Fibroblast of skin of left quadriceps (primary cell): ENCODE data around the gene TLCD3A.
"Not testable (repeated sequence)": the region's sequence is repeated elsewhere in the genome, so short reads cannot be mapped to it uniquely, and the experiment has no call there.

Source experiments
- DNase-seq, 2 experiments: peaks; one replicate each; pipeline ENCODE4 v3.0.0-alpha.2; 2013; ENCODE audit warnings: low read depth in 2 of 2

Gene TLCD3A

DNA sequence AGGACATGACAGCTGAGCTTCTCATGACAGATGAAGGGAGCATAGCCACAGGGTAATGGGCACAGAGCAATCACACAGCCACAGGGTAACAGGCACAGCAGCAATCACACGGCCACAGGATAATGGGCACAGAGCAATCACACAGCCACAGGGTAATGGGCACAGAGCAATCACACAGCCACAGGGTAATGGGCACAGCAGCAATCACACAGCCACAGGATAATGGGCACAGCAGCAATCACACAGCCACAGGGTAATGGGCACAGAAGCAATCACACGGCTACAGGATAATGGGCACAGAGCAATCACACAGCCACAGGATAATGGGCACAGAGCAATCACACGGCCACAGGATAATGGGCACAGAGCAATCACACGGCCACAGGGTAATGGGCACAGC is 16.2 kb downstream of the TLCD3A start:
- not testable (repeated sequence) for DNase-seq

DNA sequence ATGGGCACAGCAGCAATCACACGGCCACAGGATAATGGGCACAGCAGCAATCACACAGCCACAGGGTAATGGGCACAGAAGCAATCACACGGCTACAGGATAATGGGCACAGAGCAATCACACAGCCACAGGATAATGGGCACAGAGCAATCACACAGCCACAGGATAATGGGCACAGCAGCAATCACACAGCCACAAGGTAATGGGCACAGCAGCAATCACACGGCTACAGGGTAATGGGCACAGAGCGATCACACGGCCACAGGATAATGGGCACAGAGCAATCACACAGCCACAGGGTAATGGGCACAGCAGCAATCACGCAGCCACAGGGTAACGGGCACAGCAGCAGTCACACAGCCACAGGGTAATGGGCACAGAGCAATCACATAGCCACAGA is 17.0 kb downstream of the TLCD3A start:
- not testable (repeated sequence) for DNase-seq

DNA sequence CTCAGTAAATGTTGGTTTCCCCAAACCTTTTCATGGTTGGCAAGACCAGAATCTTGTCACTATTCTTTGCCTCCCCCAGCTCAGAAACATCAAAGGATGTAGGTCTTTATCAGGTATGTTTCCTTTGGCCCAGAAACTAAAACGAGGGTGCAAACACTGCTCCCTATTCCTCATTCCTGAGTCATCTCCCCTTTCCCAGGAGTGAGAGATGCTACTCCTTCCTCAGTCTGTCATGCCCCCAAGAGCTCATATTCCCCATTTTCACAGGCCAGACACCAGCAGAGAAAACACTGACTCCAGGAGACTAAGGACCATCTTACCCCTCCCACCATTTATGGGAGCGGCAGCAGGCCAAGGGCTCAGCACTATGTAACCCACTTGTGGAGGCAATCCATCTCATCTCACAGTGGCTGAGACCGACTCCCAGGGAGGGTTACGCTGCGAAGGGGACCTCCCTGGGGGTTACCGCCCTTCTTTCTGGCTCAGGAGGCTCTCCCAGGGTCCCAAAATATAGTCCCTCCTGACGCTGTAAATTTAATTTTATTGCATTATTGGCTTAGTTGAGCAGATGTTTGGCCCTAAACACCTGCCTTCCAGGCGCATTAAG is 18.1 kb downstream of the TLCD3A start:
- DNase-seq, result no peak

DNA sequence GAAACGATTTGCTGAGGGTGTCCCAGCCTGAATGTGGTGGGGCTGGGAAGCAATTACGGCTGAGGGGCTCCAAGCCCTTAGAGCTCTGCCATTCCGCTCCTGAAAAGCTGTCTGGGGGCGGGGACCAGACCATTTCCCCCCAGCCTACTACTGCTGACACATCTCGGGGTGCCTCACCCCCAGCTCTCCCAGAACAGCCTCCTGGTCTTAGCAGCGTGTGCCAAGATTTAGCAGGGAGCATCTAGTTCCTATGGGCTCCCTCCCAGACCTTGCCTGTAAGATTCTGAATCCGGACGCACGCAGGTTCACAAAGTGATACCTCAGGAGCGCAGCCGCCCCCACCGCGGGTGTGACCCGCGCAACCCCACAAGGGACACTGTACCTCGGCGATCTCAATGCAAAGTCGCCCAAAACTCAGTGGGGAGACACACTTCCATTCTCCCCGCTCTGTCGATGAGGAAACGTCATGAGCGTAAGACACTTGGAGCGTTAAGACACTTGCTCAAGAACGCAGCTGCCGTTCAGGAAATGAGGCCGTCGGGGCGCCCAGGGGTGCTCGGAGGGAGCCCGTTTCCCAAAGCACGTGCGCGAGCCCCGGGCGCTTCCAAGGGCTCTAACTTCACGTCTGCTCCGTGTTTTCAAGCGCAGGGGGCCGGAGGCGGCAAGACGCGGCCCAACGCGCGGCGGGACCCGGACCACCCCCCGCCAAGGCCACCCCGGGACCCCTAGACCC is 19.0 kb downstream of the TLCD3A start:
- DNase-seq, result peak in 1 of 2 experiments; percentile 4

DNA sequence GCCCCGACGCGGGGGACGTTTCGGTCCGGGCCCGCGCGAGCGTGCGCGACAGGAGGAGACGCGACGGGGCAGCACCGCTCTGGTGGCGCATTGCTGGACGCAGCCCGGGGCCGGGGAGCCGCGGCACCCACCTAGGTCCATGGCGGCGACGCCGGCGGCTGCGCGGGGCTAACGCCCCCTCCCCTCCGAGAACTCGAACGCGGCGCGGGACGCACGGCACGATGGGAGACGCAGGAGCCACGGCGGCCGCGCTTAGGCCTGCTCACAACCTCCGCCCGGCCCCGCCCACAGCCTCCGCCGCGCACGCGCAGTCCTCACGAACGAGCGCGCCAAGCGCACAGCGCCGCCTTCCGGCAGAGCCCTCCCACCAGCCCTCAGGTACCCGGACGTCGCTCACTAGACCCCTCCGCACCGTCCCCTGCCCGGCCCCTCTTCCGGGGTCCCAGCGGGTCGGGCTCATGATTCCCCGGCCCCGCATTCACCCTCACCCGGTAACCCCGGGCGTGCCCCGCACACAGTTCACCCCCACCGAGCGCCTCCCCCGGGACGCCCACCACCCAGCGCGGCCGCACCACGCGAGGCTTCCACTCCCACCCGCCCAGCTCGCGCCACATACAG is 19.7 kb downstream of the TLCD3A start, which contains the start of gene GEMIN4:
Gene GEMIN4 (minus strand): TSS at position 263 of the 618 bp plus-strand sequence. CDS start 122 bp downstream, at position 141.
- peak; percentile 67 to 69 for DNase-seq

DNA sequence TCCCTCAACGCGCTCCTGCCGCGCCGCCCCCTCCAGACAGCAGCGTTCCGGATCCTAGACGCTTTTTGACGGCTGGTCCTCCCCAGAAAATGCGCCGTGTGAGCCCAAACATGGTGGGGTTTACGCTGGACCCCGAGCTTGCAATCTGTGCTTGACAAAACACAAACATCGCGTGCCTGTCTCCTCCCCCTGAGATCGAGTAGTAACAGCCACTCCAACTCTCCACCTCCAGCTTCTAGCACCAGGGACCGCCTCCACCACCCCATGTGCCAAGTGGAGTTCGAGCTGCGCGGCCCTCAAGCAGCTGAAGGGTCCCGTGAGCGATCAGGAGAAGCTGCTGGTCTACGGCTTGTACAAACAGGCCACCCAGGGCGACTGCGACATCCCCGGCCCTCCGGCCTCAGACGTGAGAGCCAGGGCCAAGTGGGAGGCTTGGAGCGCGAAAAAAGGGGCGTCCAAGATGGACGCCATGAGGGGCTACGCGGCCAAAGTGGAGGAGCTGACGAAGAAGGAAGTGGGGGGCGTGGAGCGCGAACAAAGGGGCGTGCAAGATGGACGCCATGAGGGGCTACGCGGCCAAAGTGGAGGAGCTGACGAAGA is 20.3 kb downstream of the TLCD3A start:
- peak in 1 of 2 experiments; percentile 29 for DNase-seq

DNA sequence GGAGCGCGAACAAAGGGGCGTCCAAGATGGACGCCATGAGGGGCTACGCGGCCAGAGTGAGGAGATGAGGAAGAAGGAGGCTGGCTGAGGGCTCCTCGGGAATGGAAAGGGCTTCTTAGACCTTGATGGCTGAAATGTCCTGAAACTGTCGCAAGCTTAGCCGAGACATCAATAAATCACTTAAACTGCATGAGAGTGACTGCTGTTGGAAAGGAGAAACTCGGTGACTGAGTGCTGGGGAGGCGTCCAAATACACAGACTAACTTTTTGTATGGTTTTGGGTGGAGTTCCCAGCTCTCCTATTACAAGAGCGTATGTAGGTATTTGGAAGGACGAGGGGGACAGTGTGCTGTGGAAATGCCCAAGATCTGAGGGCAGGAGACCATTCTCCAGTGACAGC is 21.0 kb downstream of the TLCD3A start:
- DNase-seq, result no peak

DNA sequence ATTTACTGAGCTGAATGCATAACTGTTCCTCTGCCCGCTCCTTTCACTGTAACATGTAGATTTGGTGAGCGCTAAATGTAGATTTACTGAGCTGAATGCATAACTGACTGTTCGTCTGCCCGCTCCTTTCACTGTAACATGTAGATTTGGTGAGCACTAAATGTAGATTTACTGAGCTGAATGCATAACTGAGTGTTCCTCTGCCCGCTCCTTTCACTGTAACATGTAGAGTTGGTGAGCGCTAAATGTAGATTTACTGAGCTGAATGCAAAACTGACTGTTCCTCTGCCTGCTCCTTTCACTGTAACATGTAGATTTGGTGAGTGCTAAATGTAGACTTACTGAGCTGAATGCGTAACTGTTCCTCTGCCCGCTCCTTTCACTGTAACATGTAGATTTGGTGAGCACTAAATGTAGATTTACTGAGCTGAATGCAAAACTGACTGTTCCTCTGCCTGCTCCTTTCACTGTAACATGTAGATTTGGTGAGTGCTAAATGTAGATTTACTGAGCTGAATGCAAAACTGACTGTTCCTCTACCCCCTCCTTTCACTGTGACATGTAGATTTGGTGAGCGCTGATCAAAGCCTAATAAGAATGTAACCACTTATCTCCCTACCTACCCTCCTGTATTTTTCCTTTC is 23.0 kb downstream of the TLCD3A start:
- not testable (repeated sequence) for DNase-seq

DNA sequence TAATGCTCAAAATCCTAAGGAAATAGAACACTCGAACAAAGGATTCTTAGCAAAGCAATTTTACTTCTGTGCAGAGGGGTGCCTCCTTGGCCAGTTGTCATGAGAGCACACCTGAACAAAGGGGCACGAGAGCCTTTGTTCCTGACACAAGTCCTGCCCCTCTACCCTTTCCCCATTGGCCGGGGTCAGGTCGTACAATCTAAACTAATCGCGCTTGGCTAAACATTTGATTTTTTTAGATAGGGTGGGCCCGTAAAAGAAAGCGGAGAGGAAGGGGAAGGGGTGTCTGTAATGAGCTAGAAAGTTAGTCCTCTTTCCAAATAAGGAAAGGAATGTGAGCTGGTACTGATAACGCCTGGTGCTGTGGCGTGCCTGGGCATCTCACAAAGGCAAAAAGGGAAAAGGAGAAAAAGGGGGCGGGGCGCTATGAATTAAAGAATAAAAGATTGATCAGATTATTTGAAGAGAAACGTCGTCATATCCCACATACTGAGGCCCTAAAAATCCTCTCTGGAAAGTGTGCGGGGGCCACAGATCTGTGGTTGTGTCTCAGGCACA is 23.7 kb downstream of the TLCD3A start:
- not testable (repeated sequence) for DNase-seq

DNA sequence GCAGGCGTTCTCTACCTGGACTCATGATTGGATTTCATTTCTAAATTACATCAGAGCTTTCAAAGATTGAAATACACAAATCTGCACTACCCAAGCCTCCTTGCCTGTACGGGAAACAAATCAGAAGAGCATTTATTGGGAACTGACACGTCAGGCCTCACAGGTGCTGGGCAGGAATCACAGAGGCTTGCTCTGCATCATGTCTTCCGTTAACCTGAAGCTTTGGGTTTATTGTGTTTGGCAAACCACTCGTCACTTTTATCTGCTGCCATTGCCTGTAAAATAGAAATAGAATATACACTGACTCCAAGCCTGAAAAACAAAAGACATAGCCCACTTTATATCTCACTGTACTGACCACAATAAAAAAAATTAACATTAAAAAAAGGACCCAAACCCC is 27.6 kb downstream of the TLCD3A start:
- no peak for DNase-seq

DNA sequence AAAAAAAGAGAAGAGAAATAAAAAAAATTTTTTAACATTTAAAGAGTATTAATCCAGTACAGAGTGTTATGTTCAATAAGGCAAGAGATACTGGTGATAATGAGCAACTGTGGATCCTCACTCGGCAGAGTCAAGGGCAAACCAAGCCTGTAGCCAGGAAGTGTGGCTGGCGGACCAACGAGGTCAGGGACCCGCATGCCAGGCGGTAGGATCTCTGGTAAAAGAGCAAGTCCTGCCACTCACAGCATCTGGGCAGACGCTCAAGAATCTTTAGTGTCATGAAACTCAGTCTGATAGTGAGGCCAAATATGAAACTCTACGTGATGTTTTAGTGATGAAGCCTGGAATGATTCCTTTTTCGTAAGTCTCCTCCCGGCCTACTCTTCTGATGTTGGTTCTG is 28.0 kb downstream of the TLCD3A start:
- no peak for DNase-seq

DNA sequence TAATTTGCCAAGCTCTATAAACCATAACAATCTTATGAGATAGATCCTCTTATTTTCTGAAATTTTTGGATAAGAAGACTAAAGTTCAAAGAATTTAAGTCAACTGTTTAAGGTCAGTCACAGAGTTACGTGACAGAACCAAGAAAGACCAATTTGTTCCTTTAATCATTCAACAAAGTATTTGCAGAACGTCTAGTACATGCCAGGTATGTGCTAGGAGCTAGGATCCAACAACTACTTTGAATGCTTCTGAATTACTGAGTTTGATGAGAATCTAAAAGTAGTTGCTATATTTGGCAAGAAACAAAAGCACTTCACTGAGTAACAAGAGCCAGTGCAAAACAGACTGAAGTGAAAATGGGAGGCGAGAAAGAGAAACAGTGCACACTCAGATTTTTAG is 34.7 kb downstream of the TLCD3A start:
- DNase-seq, result no peak

DNA sequence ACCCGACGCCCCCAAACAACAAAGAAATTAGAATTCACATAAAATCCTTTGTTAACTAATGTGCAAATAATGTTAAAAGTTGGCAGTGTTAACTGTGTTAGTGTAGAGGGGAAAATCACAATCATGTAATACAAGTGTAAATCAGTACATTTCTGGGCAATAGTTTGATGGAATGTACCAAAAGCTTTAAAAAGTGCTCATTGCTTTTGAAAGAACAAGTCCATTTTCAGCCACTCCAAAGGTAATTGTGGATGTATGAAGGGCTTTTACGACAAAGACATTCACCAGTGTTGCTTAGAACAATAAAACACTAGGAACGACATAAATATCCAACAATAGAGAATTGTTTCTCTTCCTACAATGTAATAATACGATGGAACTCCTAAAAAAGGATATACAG is 40.6 kb downstream of the TLCD3A start:
- no peak for DNase-seq

DNA sequence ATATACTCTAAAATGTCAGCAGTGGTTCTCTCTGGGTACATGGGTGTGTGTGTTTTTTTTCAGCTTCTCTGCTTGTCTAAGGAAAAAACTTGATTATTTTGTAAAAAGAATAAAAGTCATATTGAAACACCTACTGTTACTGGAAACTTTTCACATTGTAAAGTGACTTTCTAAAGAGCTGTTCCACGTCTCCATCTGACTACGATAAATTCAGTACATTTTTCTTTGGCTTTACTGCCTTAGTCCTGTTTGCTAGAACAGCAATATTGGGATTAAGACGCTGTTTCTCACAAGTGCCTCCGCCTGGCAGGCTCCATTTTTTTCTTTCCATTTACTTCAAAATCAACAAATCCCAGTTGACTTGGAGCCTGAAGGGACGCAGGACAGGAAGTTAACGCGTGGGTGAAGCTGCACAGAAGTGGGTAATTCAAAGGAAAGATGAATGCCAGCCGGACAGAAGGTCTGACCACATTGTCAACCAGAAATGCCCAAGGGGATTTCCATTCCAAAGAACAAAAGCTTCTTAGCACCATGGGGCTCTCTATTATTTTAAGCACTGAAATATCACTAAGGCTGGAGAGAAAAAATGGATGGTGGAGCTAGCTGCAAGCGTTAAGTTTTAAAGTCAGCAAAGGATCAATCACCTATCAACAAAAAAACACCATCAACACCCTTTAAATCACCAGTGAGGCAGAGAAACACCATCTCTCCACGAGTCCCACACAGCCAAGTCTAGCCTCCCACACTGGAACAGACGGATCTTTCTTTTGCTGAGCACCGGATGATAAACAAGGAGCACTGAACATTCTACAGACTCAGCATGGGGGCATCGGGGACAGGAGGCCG is 41.3 kb downstream of the TLCD3A start:
- DNase-seq, result no peak

DNA sequence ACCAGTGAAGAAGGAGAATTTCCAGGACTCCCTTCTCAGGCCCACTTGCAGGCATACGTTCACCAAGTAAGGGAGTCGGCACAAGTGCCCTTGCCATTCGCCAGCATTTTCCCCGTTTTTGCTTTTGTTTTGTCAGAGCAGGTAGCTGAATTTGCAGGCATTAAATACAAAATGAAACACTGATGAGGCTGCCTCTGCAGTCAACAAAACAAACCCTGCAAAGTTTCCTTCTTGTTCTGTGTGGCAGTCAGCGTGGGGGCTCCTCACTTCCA is 41.9 kb downstream of the TLCD3A start:
- no peak for DNase-seq

DNA sequence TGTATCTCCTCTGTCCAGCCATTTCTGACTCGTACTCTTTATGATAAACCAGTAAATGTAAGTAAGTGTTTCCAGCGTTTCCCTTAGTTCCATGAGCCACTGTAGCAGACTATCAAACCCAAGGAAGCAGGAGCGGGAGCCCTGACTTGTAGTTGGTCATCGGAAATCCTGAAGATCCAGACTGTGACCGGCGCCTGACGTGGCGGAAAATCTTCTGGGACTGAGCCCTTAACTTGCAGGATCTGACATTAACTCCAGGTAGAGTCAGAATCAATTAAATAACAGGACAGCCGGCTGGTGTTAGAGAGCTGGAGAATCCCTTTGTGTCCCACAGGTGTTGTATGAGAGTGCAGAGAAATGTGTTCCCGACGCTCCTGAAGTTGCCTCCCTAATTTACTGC is 45.7 kb downstream of the TLCD3A start:
- no peak for DNase-seq

DNA sequence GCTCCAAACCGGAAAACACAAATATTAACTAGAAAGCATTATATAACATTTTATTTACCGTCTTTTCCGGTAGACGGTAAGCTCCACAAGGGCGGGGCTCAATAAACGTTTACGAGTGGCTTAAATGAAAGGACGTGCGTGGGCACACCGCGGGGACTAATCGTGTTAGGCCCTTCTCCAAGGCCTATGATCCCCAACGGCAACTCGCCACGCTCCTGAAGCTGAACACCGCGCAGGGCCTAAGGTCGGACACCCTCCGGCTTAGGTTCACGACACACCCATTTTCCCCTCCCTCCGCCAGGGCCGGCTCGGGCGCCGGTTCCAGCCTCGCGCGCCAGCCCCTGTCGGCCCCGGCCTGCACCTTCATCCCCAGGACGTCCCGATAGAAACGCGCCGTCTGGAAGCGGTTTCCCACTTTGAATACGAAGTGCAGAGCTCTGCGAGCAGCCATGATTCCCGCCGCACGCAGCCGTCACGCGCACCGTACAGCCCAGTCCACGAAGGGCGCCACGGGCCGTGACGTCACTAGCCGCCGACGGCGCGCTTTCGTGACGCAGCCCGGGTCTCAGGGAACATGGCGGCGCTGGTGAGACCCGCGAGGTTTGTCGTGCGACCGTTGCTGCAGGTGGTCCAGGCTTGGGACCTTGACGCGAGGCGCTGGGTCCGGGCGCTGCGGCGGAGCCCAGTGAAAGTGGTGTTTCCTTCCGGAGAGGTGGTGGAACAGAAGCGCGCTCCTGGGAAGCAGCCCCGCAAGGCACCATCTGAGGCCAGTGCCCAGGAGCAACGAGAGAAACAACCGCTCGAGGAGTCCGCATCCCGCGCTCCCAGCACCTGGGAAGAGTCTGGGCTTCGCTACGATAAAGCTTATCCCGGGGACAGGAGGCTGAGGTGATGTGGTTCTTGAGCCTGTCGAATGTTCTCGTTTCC is 49.7 kb downstream of the TLCD3A start, which contains the start of the genes GLOD4 and MRM3:
Gene GLOD4 (minus strand): TSS at position 476 of the 927 bp plus-strand sequence. CDS start 25 bp downstream, at position 451.
Gene MRM3 (plus strand): TSS at position 549 of the 927 bp plus-strand sequence. CDS start 26 bp downstream, at position 575.
- DNase-seq, result peak; percentile 74 to 75

DNA sequence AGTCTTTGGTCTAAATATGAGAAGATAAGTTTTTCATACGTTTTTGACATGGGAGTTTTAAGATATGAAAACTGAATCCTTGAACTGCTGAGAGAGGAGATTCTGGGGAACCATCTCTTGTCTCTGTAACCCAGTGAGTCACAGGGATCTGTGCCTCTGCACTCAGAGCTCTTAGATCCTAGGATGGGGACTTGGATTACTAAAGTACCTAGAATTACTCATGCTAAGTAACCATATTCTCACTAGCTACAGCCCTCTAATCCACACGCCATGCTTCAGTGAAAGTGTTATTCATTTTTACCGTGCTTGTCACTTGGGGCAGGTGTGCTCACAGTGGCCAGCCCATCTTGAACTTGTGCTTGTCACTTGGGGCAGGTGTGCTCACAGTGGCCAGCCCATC is 51.7 kb downstream of the TLCD3A start:
- no peak for DNase-seq

DNA sequence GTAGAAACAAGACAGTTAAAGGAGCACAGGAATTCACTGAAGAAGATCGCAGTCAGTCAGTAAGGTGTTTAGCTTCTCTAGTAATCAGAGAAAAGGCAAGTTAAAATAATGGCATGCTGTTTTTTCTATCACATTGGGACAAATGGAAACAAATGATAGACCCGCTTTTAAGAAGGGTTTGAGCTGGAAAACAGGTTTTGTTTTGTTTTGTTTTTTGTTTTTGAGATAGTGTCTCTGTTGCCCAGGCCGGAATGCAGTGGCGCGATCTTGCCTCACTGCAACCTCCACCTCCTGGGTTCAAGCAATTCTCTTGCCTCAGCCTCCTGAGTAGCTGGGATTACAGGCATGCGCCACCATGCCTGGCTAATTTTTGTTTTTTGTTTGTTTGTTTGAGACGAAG is 53.5 kb downstream of the TLCD3A start:
- DNase-seq, result not testable (repeated sequence)
